GM12878 (cell line): Measurements from ENCODE around the gene SUPT4H1. TPM values are rescaled to one million over a fixed set of nuclear protein-coding genes. Genes with fewer than 3 reads are reported as not detected.

Source experiments
- ATAC-seq: fragments of 200-7000 bp; cut with Tn5 transposase; 3 replicates; pipeline ENCODE4 v1.9.1; 2020; ENCODE audit warnings: mild to moderate bottlenecking, moderate library complexity
- BruUV-seq: library from RNA; stranded (reverse); fragments of 400-500 nt; replicated peaks from 2 replicates; lab custom pipeline; 2021; lab: Mats Ljungman, UMichigan
- CTCF ChIA-PET: fragments of 300-600 bp; sonication (Branson Sonifier 250); formaldehyde crosslinking; extraction: SDS; loops from one replicate; lab custom pipeline; 2021; ENCODE audit warnings: inconsistent platforms; lab: Yijun Ruan, JAX
- POLR2A ChIA-PET: fragments of 350-600 bp; formaldehyde crosslinking; extraction: SDS; loops from one replicate; lab custom pipeline; 2021; ENCODE audit warnings: inconsistent platforms; lab: Charles Lee
- RAD21 ChIA-PET: fragments of 300-600 bp; sonication (Branson Sonifier 250); formaldehyde crosslinking; loops from one replicate; lab custom pipeline; 2023; ENCODE audit warnings: antibody characterized with exemption; ENCODE audit not compliant: unreplicated experiment; lab: Charles Lee
- SMC1A ChIA-PET: fragments of 300-600 bp; sonication (Branson Sonifier 250); formaldehyde crosslinking; loops from one replicate; lab custom pipeline; 2023; ENCODE audit not compliant: unreplicated experiment, uncharacterized antibody; lab: Charles Lee
- DNase-seq: peaks from one replicate; pipeline ENCODE4 v3.0.0-alpha.2; 2011; ENCODE audit warnings: low read depth, low spot score
- FAIRE-seq: peaks from 3 replicates; lab custom pipeline; 2011; peaks lifted over from hg19 to GRCh38; lab: Jason Lieb, UNC
- H2AFZ ChIP-seq: 2 replicates; pipeline ENCODE4 v1.6.0; 2011; ENCODE audit warnings: low read depth, low read length, control low read depth; ENCODE audit not compliant: control insufficient read depth
- H3K27ac ChIP-seq: 2 replicates; pipeline ENCODE4 v1.5.1; 2011; ENCODE audit warnings: control low read depth; ENCODE audit not compliant: control insufficient read depth, insufficient read depth
- H3K27me3 ChIP-seq, 2 experiments: replicated peaks in 1 of 2; 2 replicates each; pipeline versions ENCODE4 v1.6.0 to v1.6.1; 2011; ENCODE audit warnings: low read length in 1 of 2; ENCODE audit not compliant: control insufficient read depth in 2 of 2, insufficient read depth in 2 of 2
- H3K36me3 ChIP-seq, 2 experiments: 2 replicates each; pipeline ENCODE4 v1.5.1; 2011; ENCODE audit warnings: low read length in 1 of 2; ENCODE audit not compliant: control insufficient read depth in 2 of 2, insufficient read depth in 2 of 2
- H3K4me1 ChIP-seq: 2 replicates; pipeline ENCODE4 v1.6.1; 2011; ENCODE audit warnings: mild to moderate bottlenecking, low read length, moderate library complexity, mixed read lengths; ENCODE audit not compliant: control insufficient read depth, insufficient read depth
- H3K4me2 ChIP-seq: 2 replicates; pipeline ENCODE4 v1.6.0; 2011; ENCODE audit warnings: control low read depth; ENCODE audit not compliant: control insufficient read depth, insufficient read depth
- H3K4me3 ChIP-seq: fragments of 200-600 bp; sonication (generic); 2 replicates; pipeline ENCODE4 v1.5.1; 2016
- H3K79me2 ChIP-seq: 2 replicates; pipeline ENCODE4 v1.6.0; 2011; ENCODE audit warnings: low read length; ENCODE audit not compliant: control insufficient read depth, insufficient read depth
- H3K9ac ChIP-seq: 2 replicates; pipeline ENCODE4 v1.8.0; 2011; ENCODE audit warnings: low read length, control low read depth, mixed read lengths; ENCODE audit not compliant: control insufficient read depth, insufficient read depth
- H3K9me3 ChIP-seq: replicated peaks from 3 replicates; pipeline ENCODE4 v1.5.1; 2011; ENCODE audit warnings: mild to moderate bottlenecking, low read length; ENCODE audit not compliant: control insufficient read depth, insufficient read depth
- H4K20me1 ChIP-seq: 2 replicates; pipeline ENCODE4 v1.6.0; 2011; ENCODE audit not compliant: control insufficient read depth, insufficient read depth
- BCL11A ChIP-seq: IDR thresholded peaks from 2 replicates; pipeline ENCODE4 v1.6.1; 2011; ENCODE audit warnings: low read depth, low read length
- CBFB ChIP-seq: IDR thresholded peaks from 2 replicates; pipeline ENCODE4 v1.6.1; 2016; ENCODE audit warnings: antibody characterized with exemption, low read depth
- FOS ChIP-seq: IDR thresholded peaks from 3 replicates; pipeline ENCODE4 v1.6.1; 2011; ENCODE audit warnings: borderline replicate concordance; ENCODE audit not compliant: insufficient read length; ENCODE audit errors: extremely low read depth
- FOXM1 ChIP-seq: IDR thresholded peaks from 2 replicates; pipeline ENCODE4 v1.6.1; 2012; ENCODE audit warnings: low read depth, mild to moderate bottlenecking, inconsistent platforms, low read length, moderate library complexity
- HDAC2 ChIP-seq: fragments of 200-600 bp; sonication (generic); IDR thresholded peaks from 2 replicates; pipeline ENCODE4 v1.6.1; 2017
- JUND ChIP-seq: IDR thresholded peaks from 2 replicates; pipeline ENCODE4 v1.6.1; 2012; ENCODE audit warnings: low read depth, mild to moderate bottlenecking, low read length, improper control_type of control experiment, moderate library complexity
- MTA3 ChIP-seq: IDR thresholded peaks from 2 replicates; pipeline ENCODE4 v1.6.1; 2012; ENCODE audit warnings: low read length, inconsistent platforms, borderline replicate concordance
- NKRF ChIP-seq: fragments of 450-650 bp; conservative IDR thresholded peaks from 2 replicates; pipeline ENCODE4 v1.6.1; 2017; ENCODE audit warnings: mild to moderate bottlenecking, moderate library complexity
- PAX8 ChIP-seq: fragments of 450-650 bp; IDR thresholded peaks from 2 replicates; pipeline ENCODE4 v1.6.1; 2017; ENCODE audit warnings: mild to moderate bottlenecking, moderate library complexity
- STAT3 ChIP-seq: IDR thresholded peaks from 2 replicates; pipeline ENCODE4 v1.6.1; 2011; ENCODE audit warnings: low read depth, low read length, improper control_type of control experiment
- TCF12 ChIP-seq: IDR thresholded peaks from 2 replicates; pipeline ENCODE4 v1.6.1; 2011; ENCODE audit warnings: low read depth, mild to moderate bottlenecking, low read length
- WGBS: methylation state at CpG from one replicate; pipeline ENCODE4 v1.1.6; 2016; ENCODE audit warnings: low lambda C conversion rate; ENCODE audit not compliant: insufficient replicate concordance, insufficient coverage; ENCODE audit errors: missing lambda C conversion rate; 5-methylcytosine and 5-hydroxymethylcytosine counted together
- in situ Hi-C: fragments of 300-500 bp; cut with MboI; formaldehyde crosslinking; loops from 9 replicates; pipeline ENCODE4 v1.14.3; 2018; ENCODE audit warnings: mixed read lengths
- intact Hi-C: fragments of 100-400 bp; cut with micrococcal nuclease; formaldehyde crosslinking; loops from one replicate; pipeline ENCODE4 v1.14.2; 2022; ENCODE audit not compliant: unreplicated experiment
- polyA plus RNA-seq, 11 experiments: library from polyadenylated mRNA; depleted of rRNA in 4 of 11; unstranded in 6 of 11; stranded (reverse) in 5 of 11; fragments of >200 nt; fragmentation: Nextera tagmentation in 4 of 11; fragmentation: Illumina TruSeq in 1 of 11; extraction: Ambion mirVana in 4 of 11; extraction: Trizol in 1 of 11; gene quantifications; 1 replicate in 1 of 11; 2 replicates in 10 of 11; pipeline versions ENCODE4 v1.2.1 to v1.2.3, GENCODE V29; 2011 to 2016; ENCODE audit warnings: inconsistent platforms in 2 of 11, missing spikeins in 2 of 11, low read depth in 1 of 11
- total RNA-seq, 4 experiments: library from RNA; depleted of rRNA in 3 of 4; stranded (reverse); fragments of >200 nt in 3 of 4; fragmentation: Illumina TruSeq in 1 of 4; extraction: Trizol in 1 of 4; gene quantifications; 2 replicates each; pipeline versions ENCODE4 v1.2.1 to v1.2.3, GENCODE V29; 2013 to 2021

SUPT4H1 gene
- total and polyA plus RNA-seq, 10 of the 15 experiments (the other 5 are each of a cell fraction or from before 2014, with no cell fraction given): 83.8 to 293 (median 128) TPM

- POLR2A ChIA-PET: interaction anchor here (0.5 to 1.6 kb wide), 3 partner anchors 9 to 26 kb away, joined by 4 to 17 read pairs (median 5); partner anchors contain the start of gene TSPOAP1
- no peaks in the 10 kb centered on the region for H3K27me3 ChIP-seq
- WGBS: 64% methylated on average over 7 of the region's 7 CpGs
- H3K9me3 ChIP-seq: no peaks in the 10 kb centered on the region
- H3K4me3 ChIP-seq: no peak overlapping the region
- ATAC-seq: no peak
- BruUV-seq: no TSS peak
- H3K79me2 ChIP-seq: no peaks in the 10 kb centered on the region
- peaks cover 7% of the 10 kb centered on the region for H3K4me1 ChIP-seq
- TF ChIP-seq CBFB (no peak), JUND (no peak), FOXM1 (no peak), TCF12 (no peak), PAX8 (no peak), HDAC2 (no peak), NKRF (no peak), STAT3 (no peak), BCL11A (no peak), FOS (no peak), MTA3 (no peak)
- no peak for DNase-seq
- no peak overlapping the region for H3K27ac ChIP-seq
- H4K20me1 ChIP-seq: no peaks in the 10 kb centered on the region
- SMC1A ChIA-PET: interaction anchor here (0.7 to 12.9 kb wide), 10 partner anchors 9 to 128 kb away, joined by 3 to 249 read pairs (median 23); partner anchors contain the start of genes RNF43 and SUPT4H1
- intact Hi-C loops: no loop called here
- in situ Hi-C loops: loop anchor here (5.0 kb wide), 1 partner anchor 129 kb away; no protein-coding TSS in a partner anchor
- no peak overlapping the region for H3K9ac ChIP-seq
- FAIRE-seq: no peak
- CTCF ChIA-PET: interaction anchor here (0.5 to 3.3 kb wide), 17 partner anchors 8 to 263 kb away, joined by 3 to 66 read pairs (median 10); partner anchors contain the start of genes RNF43, SUPT4H1 and TSPOAP1
- H3K4me2 ChIP-seq: no peak overlapping the region
- no peak overlapping the region for H2AFZ ChIP-seq
- RAD21 ChIA-PET: interaction anchor here (1.1 to 10.9 kb wide), 8 partner anchors 17 to 127 kb away, joined by 5 to 227 read pairs (median 31); partner anchors contain the start of genes RNF43 and SUPT4H1
- peaks cover 0 to 2% of the 10 kb centered on the region in 2 experiments; a peak in 1 of 4 replicates for H3K36me3 ChIP-seq
Observed at GRCh38 chr17:58318627-58319172, 33.3 kb downstream of the SUPT4H1 start.
